Activated T-helper 1 cell treated with Interleukin-2 at 50 U/mL for 16 hours (primary cell): Measurements from ENCODE around the gene LSP1.
"Not testable (repeated sequence)": the region's sequence is repeated elsewhere in the genome, so short reads cannot be mapped to it uniquely, and the experiment has no call there.

Experiments used
- DNase-seq: peaks from one replicate; pipeline ENCODE4 v3.0.0-alpha.2; 2020; ENCODE audit warnings: low read depth

Gene LSP1, protein sequence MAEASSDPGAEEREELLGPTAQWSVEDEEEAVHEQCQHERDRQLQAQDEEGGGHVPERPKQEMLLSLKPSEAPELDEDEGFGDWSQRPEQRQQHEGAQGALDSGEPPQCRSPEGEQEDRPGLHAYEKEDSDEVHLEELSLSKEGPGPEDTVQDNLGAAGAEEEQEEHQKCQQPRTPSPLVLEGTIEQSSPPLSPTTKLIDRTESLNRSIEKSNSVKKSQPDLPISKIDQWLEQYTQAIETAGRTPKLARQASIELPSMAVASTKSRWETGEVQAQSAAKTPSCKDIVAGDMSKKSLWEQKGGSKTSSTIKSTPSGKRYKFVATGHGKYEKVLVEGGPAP

DNA sequence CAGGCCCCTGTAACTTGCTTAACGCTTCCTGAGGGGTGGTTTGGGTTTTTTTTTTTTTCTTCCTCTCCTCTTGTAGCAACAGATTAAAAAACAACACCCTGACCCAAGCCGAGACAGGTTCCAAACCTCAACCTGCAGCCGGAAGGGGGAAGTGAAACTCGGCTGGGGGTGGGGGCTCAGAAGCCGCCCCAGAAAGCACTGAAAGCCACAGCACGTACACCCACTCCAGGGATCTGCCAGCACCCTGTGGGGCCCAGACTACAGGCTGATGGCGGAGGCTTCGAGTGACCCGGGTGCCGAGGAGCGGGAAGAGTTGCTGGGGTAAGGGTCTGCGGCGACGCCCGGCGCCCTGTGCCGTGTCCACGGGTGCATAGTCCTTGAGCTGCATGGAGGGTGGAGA lies at the start of gene LSP1:
Gene LSP1, plus strand, starts transcription at position 208 of the 400 bp plus-strand sequence. Its CDS starts 61 bp downstream, at position 269.
- peak; percentile 78 for DNase-seq

DNA sequence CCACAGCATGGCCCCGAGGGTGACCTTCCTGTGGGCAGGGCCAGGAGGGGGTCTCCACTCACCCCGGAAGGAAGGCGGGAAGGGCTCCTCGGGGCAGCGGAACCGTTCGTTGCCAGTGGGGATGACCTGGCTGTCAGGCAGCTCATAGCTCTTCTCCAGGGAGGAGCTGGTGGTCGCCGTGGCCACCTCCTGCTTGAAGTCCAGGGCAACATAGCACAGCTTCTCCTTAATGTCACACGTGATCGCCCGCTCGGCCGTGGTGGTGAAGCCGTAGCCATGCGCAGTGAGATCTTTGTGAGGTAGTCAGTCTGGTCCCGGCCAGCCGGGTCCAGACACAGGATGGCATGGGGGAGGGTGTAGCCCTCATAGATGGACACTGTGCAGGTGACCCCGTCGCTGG lies 49.6 kb upstream of the LSP1 start:
- no peak for DNase-seq

DNA sequence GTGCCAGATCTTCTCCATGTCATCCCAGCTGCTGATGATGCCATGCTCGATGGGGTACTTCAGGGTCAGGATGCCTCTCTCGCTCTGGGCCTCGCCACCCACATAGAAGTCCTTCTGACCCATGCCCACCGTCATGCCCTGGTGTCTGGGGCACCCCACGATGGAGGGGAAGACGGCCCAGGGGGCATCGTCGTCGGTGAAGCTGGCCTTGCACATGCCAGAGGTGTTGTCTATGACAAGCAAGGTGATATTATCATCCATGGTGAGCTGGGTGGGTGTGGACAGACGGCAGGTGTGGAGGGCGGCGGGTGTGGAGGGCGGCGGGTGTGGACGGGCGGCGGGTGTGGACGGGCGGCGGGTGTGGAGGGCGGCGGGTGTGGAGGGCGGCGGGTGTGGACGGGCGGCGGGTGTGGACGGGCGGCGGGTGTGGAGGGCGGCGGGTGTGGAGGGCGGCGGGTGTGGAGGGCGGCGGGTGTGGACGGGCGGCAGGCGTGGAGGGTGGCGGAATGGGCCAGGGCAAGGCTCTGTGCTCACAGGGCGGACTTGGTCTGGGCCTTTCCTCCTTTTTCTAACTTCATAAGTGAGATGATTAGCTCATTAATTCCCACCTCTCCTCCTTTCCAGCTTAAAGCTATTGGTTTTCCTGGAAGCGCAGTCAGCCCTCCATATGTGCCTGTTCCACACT lies 48.9 kb upstream of the LSP1 start:
- DNase-seq, result not testable (repeated sequence)

DNA sequence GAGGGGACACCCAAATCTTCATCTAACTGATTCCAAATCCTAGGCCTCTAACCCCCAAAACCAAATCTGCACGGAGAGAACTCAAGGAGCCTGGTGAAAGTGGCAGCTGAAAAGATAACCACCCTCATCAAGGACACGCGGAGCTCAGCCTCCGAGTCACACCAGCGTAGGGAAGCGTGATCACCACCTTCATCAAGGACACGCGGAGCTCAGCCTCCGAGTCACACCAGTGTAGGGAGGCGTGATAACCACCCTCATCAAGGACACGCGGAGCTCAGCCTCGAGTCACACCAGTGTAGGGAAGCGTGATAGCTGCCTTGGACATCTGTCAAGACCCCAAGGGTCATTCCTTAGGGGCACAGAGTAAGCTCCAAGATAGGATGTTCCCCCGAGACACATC lies 47.4 kb upstream of the LSP1 start:
- no peak for DNase-seq

DNA sequence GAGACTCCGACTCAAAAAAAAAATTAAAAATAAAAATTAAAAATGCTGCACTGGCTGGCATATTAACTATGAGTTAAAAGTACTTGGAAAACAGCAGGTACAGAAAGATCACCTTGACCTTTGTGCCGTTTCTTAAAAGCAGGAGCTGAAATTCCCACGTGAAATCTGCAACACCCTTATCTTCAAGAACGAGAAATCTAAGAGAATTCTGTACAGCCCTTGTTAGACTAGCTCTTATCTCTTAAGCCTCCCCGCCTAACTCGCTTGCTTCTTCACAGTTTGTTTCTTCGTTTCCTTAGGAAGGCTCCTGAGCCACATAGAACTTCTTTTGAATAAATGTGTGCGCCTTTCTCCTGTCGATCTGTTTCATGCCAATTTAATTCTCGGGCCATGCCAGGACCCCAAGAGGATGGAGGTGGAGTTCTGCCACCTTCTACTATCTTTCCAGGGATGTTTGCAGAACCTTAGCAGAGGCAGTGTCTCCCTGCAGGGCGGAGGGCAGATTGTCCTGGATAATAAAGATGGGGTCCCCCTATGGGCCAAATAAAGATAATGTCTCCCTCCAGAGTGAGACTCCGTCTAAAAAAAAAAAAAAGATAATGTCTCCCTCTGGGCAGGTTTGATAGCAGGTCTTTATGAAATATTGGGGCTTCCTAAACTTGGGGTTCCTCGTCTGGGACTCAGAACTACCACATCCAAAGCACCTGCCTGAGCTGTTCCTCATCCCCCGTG lies 45.5 kb upstream of the LSP1 start:
- DNase-seq, result no peak

DNA sequence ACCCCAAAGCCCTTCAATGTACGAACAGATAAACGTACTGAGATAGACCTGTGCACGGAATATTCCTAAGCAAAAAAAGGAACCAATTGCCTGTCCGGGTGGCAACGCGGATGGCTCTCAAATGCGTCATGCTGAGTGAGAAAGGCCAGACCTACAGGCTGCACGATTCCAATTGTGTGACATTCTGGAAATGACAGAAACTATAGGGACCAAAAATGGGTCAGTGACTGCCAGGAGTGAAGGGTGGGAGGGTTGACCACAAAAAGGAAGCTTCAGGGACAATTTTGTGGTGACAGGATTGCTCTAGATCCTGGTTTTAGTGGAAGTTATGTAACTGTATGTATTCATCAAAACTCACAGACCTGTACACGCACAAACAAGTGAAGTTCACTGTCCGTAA lies 42.1 kb upstream of the LSP1 start:
- no peak for DNase-seq

DNA sequence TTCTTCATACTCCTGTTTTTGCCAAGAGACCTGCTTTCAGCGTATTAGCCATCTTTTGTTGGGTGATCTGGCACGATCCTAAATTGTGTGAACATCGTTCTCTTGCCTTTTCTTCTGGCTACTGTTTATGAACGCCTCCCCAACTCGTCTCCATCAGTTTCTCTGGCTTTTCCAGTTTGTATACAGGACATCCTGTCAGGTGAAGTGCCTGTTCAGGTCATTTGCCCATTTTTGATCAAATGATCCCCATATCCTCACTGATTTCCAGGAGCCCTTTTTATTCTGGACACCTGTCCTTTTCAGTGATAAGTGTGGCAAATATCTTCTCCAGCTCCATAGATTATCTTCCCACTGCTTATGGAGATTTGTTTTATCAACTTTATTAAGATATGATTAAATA lies 40.6 kb upstream of the LSP1 start:
- no peak for DNase-seq

DNA sequence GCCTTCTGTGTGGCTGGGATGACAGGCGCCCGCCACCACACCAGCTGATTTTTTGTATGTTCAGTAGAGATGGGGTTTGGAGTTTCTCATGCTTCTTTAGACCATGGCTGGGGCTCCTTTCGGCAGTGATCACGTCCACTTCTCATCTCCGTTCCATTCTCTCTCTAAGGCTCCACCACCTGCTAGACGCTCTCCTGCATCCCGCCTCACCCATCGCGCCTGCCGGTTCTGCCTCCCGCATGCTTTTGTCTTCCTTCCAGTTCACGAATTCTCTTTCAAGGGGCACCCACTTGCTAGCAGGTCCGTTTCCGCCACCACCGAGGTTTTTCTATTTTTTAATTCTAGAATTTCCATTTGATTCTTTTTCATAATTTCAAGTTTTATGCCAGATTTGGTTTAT lies 40.1 kb upstream of the LSP1 start:
- no peak for DNase-seq

DNA sequence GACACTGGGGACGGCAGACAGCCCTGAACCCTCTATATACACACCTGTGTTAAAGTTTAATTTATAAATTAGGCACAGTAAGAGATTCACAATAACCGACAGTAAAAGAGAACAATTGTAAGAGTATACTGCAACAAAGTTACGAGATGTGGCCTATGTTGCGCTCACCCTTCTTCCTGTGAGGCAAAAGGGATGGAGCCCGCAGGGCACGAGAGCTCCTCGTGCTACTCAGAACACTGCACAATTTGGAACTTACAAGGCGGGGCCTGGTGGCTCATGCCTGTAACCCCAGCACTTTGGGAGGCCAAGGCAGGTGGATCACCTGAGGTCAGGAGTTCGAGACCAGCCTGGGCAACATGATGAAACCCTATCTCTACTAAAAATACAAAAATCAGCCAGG lies 39.5 kb upstream of the LSP1 start:
- DNase-seq, result not testable (repeated sequence)

DNA sequence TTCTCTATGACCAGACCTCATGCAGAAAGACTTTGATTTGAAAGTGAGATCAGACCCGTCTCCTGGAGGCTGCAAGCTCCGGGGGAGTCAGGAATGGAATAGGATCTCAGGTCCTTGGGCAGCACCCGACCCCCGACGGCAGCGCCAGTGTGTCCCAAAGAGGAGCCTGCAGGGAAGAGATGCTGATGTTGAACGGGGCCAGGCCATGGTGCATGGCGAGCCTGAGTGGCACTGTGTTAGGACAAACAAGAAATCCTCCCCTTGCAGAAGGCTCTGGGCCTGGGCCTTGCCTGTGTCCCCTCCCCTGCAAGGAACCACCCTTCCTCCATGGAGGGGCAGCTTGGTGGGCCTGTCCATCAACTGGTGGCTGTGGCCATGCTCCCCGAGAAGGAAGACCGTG lies 38.2 kb upstream of the LSP1 start:
- no peak for DNase-seq

DNA sequence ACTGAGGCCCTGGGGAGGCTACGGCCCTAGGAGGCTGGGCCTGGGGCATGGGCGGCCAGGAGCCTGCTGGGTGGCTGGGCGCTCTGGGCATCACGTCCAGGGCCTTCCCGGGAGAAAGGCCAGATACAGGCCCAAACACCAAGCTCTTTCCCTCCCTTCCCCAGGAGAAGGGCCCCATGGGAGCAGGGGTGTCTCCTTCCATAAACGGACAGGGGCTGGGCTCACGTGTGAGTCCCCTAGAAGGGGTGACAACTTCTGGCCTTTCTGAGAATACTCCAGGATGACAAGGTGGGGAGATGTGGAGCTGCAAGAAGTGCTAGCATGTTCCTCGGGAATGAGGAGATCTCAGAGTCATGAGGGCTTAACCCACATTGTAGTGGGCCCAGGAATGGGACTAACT lies 37.6 kb upstream of the LSP1 start:
- no peak for DNase-seq

DNA sequence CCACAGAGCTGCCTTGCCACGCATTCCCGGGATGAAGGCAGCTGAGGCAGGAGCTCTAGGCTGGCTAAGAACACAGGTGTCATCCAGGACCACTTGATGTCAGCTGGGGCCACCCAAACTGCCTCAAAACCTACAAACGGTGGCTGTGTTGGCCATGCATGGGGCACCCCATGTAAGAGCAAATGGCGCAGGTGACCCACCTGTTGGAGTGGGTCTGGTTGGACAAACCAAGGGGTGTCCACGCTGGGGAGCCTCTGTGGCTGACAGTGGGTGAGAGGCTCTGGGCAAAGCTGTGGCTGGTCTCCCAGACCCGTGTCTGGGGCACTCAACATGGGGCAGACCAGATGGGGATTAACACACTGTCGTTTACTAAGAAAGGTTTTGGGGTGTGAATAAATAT lies 37.1 kb upstream of the LSP1 start:
- no peak for DNase-seq

DNA sequence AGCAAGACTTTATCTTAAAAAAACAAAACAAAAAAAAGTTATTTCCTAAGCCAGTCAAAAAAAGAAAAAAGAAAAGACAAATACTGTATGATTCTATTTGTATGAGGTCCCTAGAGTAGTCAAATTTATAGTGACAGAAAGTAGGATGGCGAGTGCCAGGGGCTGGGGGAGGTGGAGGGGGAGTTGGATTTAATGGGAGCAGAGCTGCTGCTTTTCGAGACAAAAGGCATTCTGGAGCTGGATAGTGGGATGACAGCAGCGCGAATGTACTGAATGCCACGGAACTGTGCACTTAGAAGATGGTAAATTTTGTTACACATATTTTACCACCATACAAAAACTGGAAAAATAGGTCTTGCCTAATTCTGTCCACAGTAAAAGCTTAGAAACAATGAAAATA lies 35.9 kb upstream of the LSP1 start:
- no peak for DNase-seq

DNA sequence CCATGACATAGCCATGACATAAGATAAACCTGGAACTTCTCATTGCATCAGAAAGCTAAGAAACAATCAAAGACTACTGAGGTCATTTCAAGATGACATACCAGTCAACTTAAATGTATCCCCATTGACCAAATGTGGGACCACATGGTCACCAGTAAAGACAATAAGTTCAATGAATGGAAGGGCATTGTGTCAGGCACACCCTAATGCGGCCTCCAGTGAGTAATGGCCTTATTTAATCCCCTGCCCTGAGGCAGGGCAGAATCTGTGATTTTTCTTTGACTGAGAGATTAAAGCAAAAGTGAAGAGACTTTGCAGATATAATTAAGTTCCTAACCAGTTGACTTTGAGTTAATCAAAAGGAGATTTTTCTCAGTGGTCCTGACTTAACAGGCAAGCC lies 35.4 kb upstream of the LSP1 start:
- DNase-seq, result no peak

DNA sequence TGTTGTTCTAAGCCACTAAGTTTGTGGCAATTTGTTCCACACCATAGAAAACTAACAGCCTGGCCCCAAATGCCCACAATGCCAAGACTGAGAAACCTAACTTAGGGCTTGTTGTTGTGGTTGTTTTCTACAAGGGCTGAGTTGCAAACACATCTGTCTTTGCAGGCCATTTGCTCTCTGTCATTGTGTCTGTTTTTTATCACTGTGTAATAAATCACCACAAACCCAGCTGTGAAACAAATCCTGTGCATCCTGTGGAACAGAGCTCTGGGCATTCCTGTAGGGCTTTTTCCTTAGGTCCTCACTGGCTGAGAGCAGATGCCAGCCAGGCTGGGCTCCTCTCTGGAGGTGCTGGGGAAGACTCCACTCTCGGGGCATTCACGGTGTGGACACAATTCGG lies 33.8 kb upstream of the LSP1 start:
- no peak for DNase-seq

DNA sequence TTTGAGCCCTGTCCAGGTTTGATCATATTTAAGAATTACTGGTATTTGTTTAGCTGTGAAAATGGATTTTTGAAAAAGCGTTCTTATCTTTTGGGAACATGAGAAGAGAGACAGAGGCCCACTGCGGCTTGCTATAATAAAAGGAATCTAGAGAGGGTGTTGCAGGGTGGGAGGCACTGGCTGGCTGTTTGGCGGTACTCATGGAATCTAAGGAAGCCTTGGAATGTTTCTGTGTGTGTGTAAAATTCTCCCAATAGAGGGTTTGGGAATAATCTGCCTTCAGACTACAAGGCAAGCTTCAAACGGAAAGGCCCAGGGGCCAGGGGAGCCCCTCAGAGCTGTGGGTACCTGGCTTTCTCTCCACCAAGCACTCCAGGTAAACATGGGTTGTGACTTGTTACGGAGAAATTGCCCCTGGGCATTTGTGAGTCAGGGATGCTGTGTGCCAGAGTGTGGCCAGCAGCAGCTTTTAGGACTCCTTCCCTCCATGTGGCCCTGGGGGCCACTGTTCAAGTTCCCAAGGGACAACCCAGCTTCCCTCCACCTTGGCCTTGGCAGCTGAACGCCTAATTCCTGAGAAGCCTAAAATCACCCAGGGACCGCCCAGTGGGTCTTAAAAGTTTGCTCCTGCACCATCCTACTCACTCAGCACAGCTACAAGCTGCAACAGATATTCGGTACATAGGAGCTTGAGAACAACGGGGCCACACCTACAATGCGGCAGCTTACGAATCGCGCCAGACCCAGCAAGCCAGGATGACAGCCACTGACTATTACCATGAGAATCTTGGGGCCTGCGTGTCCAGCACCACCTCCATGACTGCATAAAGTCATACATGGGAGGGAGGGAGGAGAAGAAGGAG lies 32.2 kb upstream of the LSP1 start:
- no peak for DNase-seq

DNA sequence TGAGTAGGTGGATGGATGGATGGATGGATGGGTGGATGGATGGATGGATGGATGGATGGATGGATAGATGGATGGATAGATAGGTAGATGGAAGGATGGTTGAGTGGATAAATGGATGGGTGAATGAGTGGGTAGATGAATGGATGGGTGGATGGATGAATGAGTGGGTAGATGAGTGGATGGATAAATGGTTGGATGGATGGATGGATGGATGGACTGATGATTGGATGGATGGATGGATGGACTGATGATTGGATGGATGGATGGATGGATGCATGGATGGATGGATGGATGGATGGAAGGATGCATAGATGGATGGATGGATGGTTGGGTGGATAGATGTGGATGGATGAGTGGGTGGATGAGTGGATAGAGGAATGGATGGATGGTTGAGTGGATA lies 31.3 kb upstream of the LSP1 start:
- no peak for DNase-seq

DNA sequence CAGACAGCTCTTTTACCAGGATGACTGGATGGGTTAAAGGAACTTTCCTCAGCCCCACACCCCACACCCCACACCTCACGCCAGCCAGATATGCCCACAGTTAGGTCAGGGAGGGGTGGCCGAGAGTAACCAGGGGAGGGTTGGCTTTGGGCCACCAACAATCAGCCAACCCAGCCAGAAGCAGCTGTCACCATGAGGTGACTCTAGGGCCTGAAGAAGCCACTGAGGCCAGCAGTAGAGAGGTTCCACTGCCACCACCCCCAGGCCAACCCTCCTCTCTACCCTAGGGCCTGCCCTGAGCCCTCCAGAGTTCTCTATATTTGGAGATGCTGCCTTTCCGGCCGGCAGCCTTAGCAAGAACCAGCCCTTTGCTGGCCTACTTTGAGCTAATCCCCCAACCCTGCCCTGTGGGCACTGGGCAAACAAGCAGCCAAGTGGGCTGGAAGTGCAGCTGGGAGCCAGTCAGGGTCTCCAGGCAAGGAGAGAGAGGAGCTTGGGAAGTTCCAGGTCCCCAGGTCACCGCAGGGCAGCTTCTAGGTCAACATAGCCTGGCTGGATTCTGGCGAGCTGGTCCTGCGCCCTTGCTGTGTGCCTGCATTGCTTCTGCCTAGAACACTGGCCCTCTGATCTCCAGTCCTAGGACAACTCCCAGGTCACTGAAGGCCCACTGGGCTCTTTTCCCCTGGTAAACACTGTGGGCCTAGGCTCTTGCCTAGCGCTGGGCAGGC lies 30.1 kb upstream of the LSP1 start:
- no peak for DNase-seq

DNA sequence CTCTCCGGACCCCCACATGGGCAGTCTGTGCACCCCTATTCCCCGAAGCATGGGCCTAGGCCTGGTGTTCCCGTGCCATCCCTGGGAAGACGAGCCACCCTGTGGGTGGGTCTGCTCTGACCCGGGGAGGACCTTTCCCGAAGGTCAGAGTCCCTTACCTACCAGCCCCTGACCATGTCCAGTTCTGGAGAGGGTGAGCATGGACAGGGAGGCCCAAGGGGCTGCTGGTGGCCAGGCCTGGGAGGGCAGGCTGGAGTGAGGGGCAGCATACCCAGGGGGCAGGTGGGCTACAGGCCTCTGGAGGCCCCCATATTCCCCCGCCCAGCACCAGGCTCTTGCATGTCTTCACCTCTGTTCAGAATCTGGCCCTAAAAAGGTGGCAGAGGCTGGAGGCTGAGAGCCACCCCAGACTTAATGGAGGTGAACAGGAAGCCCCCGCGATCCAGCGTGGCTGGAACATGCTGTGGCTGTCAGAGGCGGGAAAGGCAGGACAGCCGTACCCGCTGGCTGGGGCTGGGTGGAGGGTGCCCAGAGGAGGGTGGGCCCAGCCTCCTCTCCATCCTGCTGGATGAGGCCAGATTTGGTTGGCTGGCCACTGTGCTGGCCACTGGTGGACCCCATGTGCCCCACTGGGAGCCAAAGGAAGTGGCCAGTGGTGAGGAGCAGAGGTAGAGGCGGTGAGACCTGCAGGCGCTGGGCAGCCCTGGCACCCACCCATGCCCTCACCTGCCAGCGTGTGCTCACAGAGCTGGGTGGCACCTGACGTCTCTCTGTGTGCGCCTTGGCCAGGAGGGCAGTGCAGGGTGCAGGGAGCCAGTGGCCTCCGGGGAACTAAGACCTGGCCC lies 29.3 kb upstream of the LSP1 start:
- DNase-seq, result no peak

DNA sequence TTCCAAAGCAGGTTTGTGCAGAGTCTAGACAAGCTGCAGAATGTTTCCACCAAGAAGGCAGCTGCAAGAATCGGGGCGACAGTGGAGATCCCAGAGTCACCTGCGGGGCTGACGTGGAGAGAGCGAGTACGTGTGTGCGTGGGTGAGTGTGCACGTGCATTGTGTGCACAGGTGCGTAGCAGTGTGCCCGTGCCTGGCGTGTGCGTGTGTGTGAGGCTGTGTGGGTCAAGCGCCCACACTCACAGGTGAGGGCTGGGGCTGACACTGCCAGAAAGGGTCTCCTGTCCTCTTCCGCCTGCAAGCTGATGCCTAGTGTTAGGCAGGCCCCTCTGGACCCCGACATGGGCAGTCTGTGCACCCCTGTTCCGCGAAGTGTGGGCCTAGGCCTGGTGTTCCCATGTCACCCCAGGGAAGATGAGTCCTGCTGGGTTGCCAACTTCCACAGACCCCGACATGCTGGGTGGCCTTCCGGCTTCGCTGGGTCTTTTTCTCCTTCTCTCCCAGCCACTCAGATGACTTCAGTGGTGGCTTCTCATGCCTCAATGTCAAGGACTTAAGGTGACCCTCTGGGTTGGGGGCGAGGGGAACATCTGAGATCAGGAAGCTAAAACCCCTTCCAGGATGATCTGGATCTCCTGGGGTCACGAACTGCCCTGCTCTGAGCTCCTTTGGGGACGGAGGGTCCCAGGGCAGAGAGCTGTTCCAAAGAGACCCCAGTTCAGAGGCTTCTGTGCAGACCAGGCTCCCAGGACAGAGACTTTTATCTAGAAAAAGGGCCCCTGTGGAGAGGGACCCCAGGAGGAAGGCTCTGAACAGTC lies 28.5 kb upstream of the LSP1 start:
- DNase-seq, result no peak
